Panc1 (cell line): ENCODE data around the gene SH3BGRL2. TPM values are rescaled to one million over a fixed set of nuclear protein-coding genes. Genes with fewer than 3 reads are reported as not detected.

Experiments
- ATAC-seq: fragments of 200-7000 bp; cut with Tn5 transposase; 2 replicates; pipeline ENCODE4 v1.9.1; 2020; ENCODE audit warnings: mild to moderate bottlenecking, moderate library complexity
- BruUV-seq: library from RNA; stranded (reverse); fragments of 400-500 nt; replicated peaks from 2 replicates; lab custom pipeline; 2021; lab: Mats Ljungman, UMichigan
- CTCF ChIA-PET: fragments of 300-600 bp; sonication (Branson Sonifier 250); formaldehyde crosslinking; loops from one replicate; lab custom pipeline; 2022; ENCODE audit warnings: antibody characterized with exemption; lab: Charles Lee
- POLR2A ChIA-PET: fragments of 300-600 bp; sonication (Branson Sonifier 250); formaldehyde crosslinking; loops from one replicate; lab custom pipeline; 2022; ENCODE audit warnings: antibody characterized with exemption; lab: Charles Lee
- DNase-seq: peaks from one replicate; pipeline ENCODE4 v3.0.0-alpha.2; 2010; ENCODE audit warnings: low read depth, low spot score
- H3K27ac ChIP-seq: 2 replicates; pipeline ENCODE4 v1.5.1; 2011; ENCODE audit warnings: mild to moderate bottlenecking, low read length, inconsistent platforms
- H3K27me3 ChIP-seq: fragments of 200-500 bp; sonication (Bioruptor generic); 2 replicates; pipeline ENCODE4 v1.6.0; 2014; ENCODE audit warnings: low read length, inconsistent platforms; ENCODE audit not compliant: control insufficient read depth, insufficient read depth
- H3K36me3 ChIP-seq: fragments of 200-500 bp; sonication (Bioruptor generic); 2 replicates; pipeline ENCODE4 v1.5.1; 2014; ENCODE audit warnings: inconsistent platforms, mild to moderate bottlenecking, low read length, moderate library complexity; ENCODE audit not compliant: control insufficient read depth, insufficient read depth
- H3K4me1 ChIP-seq: 2 replicates; pipeline ENCODE4 v1.5.1; 2011; ENCODE audit warnings: inconsistent platforms, mild to moderate bottlenecking, low read length, moderate library complexity; ENCODE audit not compliant: control insufficient read depth, insufficient read depth
- H3K4me3 ChIP-seq, 2 experiments: 2 replicates each; pipeline ENCODE4 v1.5.1; 2011 to 2012; ENCODE audit warnings: low read depth in 2 of 2, low read length in 2 of 2, mild to moderate bottlenecking in 2 of 2, inconsistent platforms in 1 of 2, moderate library complexity in 1 of 2
- H3K9me3 ChIP-seq: fragments of 200-500 bp; sonication (Bioruptor generic); 2 replicates; pipeline ENCODE4 v1.5.1; 2014; ENCODE audit warnings: low read depth, mild to moderate bottlenecking, inconsistent platforms, low read length, moderate library complexity; ENCODE audit not compliant: control insufficient read depth, insufficient read depth
- POLR2AphosphoS5 ChIP-seq: IDR thresholded peaks from 2 replicates; pipeline ENCODE4 v1.6.1; 2012; ENCODE audit warnings: mild to moderate bottlenecking, low read depth, low read length, moderate library complexity
- SIN3A ChIP-seq: IDR thresholded peaks from 2 replicates; pipeline ENCODE4 v1.6.1; 2012; ENCODE audit warnings: low read depth, mild to moderate bottlenecking, low read length, moderate library complexity, borderline replicate concordance; ENCODE audit not compliant: insufficient read depth
- TCF7L2 ChIP-seq: IDR thresholded peaks from 2 replicates; pipeline ENCODE4 v1.6.1; 2011; ENCODE audit warnings: mild to moderate bottlenecking, low read depth, low read length, inconsistent platforms
- in situ Hi-C: cut with HindIII; loops from 2 replicates; pipeline ENCODE4 v1.10.0; 2016; ENCODE audit warnings: low sequenced_read_pairs, low pct_unique_long_range_greater_than_20kb
- intact Hi-C: fragments of 100-400 bp; cut with micrococcal nuclease; formaldehyde crosslinking; loops from one replicate; pipeline ENCODE4 v1.10.0; 2022; ENCODE audit not compliant: unreplicated experiment
- total RNA-seq: library from RNA; stranded (reverse); gene quantifications from one replicate; pipeline ENCODE4 v1.2.1, GENCODE V29; 2021; ENCODE audit not compliant: unreplicated experiment
- TF ChIP-seq, protein P1 (sequence below): fragments of 450-650 bp; IDR thresholded peaks from 2 replicates; pipeline ENCODE4 v1.5.1; 2017; ENCODE audit warnings: mild to moderate bottlenecking
- TF ChIP-seq, protein P2 (sequence below), 2 experiments: IDR thresholded peaks; 2 replicates each; pipeline ENCODE4 v1.6.1; 2011 to 2012; ENCODE audit warnings: low read depth in 2 of 2, control low read depth in 1 of 2, low read length in 1 of 2, mild to moderate bottlenecking in 1 of 2, moderate library complexity in 1 of 2; ENCODE audit not compliant: insufficient read depth in 1 of 2

The SH3BGRL2 gene
- total RNA-seq, 1 experiment from 2014 or later: 8.5 TPM

DNA sequence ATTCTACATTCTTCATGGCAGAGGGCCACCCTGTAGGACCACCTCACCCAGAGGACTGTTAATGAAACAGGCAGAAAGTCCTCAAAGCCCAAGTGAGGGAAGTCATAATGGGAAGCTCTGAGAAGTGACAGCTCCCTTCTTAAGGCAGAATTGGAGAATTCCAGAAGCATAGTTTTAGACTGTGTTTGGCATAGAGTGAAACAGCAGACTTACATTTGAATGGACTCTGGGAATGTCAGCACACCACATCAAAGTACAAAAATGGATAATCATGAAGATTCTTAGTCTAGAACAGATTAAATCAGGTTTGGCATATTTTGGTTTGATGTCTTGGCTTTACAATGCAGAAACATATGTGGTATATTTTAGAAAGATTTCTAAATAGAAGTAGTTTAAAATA is 17.9 kb downstream of the SH3BGRL2 start:
- BruUV-seq: no TSS peak
- no peak for TF ChIP-seq POLR2AphosphoS5
- TF ChIP-seq, protein P1, sequence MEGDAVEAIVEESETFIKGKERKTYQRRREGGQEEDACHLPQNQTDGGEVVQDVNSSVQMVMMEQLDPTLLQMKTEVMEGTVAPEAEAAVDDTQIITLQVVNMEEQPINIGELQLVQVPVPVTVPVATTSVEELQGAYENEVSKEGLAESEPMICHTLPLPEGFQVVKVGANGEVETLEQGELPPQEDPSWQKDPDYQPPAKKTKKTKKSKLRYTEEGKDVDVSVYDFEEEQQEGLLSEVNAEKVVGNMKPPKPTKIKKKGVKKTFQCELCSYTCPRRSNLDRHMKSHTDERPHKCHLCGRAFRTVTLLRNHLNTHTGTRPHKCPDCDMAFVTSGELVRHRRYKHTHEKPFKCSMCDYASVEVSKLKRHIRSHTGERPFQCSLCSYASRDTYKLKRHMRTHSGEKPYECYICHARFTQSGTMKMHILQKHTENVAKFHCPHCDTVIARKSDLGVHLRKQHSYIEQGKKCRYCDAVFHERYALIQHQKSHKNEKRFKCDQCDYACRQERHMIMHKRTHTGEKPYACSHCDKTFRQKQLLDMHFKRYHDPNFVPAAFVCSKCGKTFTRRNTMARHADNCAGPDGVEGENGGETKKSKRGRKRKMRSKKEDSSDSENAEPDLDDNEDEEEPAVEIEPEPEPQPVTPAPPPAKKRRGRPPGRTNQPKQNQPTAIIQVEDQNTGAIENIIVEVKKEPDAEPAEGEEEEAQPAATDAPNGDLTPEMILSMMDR: no peak
- TF ChIP-seq, protein P2, sequence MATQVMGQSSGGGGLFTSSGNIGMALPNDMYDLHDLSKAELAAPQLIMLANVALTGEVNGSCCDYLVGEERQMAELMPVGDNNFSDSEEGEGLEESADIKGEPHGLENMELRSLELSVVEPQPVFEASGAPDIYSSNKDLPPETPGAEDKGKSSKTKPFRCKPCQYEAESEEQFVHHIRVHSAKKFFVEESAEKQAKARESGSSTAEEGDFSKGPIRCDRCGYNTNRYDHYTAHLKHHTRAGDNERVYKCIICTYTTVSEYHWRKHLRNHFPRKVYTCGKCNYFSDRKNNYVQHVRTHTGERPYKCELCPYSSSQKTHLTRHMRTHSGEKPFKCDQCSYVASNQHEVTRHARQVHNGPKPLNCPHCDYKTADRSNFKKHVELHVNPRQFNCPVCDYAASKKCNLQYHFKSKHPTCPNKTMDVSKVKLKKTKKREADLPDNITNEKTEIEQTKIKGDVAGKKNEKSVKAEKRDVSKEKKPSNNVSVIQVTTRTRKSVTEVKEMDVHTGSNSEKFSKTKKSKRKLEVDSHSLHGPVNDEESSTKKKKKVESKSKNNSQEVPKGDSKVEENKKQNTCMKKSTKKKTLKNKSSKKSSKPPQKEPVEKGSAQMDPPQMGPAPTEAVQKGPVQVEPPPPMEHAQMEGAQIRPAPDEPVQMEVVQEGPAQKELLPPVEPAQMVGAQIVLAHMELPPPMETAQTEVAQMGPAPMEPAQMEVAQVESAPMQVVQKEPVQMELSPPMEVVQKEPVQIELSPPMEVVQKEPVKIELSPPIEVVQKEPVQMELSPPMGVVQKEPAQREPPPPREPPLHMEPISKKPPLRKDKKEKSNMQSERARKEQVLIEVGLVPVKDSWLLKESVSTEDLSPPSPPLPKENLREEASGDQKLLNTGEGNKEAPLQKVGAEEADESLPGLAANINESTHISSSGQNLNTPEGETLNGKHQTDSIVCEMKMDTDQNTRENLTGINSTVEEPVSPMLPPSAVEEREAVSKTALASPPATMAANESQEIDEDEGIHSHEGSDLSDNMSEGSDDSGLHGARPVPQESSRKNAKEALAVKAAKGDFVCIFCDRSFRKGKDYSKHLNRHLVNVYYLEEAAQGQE (IDR thresholded peaks at IDR 0.05; ENCODE audit: insufficient read depth in 1 of 2, low read depth in 2 of 2, low read length in 1 of 2): no peak
- TF ChIP-seq SIN3A: no peak
- no peak for TF ChIP-seq TCF7L2
- POLR2A ChIA-PET: no interaction called here

DNA sequence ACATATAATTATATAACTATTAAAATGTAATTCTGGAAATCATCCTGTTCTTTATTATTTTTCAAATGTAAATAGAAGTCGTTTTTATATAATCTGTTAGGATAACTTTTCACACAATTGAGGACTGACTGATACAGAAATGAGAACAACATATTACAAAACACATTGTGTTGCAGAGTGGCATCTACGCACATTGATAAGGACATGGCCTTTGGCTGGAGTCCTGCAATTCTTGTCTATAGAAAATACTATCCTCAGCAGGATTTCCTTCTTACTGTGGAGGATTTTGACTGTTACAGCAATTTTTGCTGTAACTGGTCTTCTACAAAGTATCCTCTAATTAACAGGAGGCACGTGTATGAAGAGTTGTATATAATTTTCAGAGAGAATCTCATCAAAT is 19.8 kb downstream of the SH3BGRL2 start:
- no peak overlapping the region for H3K4me3 ChIP-seq
- no peak overlapping the region for H3K27ac ChIP-seq
- intact Hi-C loops: no loop called here
- in situ Hi-C loops: no loop called here
- H3K27me3 ChIP-seq: no peaks in the 10 kb centered on the region
- no peak for DNase-seq
- TF ChIP-seq SIN3A (no peak), TCF7L2 (no peak)
- H3K9me3 ChIP-seq: no peaks in the 10 kb centered on the region
- POLR2A ChIA-PET: no interaction called here
- BruUV-seq: no TSS peak
- no peaks in the 10 kb centered on the region for H3K36me3 ChIP-seq
- no peaks in the 10 kb centered on the region; the same call in 1 of the 2 replicates for H3K4me1 ChIP-seq
- ATAC-seq: no peak
- CTCF ChIA-PET: no interaction called here

More for the DNA sequence above, 17.9 kb downstream of the SH3BGRL2 start:
- no peaks in the 10 kb centered on the region for H3K36me3 ChIP-seq
- no peaks in the 10 kb centered on the region; the same call in 1 of the 2 replicates for H3K4me1 ChIP-seq
- H3K4me3 ChIP-seq: no peak overlapping the region
- H3K27me3 ChIP-seq: no peaks in the 10 kb centered on the region
- DNase-seq (no peak), ATAC-seq (no peak)
- no peaks in the 10 kb centered on the region for H3K9me3 ChIP-seq
- CTCF ChIA-PET: no interaction called here
- H3K27ac ChIP-seq: no peak overlapping the region
- in situ Hi-C loops (no loop called here), intact Hi-C loops (no loop called here)

DNA sequence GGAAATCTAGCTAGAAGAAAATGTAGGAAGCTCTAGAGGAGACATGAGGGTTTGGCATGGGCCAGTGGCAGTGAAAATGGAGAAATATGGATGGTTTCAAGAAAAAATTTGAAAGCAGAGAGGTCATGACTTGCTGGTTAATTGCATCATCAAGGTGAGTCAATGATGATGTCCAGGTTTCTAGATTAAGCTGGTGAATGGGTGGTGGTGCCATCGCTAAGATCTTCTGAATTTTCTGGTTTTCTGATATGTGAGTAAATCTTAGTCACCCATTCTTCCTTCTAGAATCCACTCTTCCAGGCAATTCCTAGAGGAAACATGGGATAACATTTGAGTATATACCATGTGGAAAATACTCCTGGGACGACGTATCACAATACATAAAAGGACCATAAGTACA is 25.0 kb downstream of the SH3BGRL2 start:
- Histone ChIP-seq H3K27me3 (no peaks in the 10 kb centered on the region), H3K36me3 (no peaks in the 10 kb centered on the region), H3K27ac (no peak overlapping the region), H3K9me3 (no peaks in the 10 kb centered on the region), H3K4me3 (no peak overlapping the region), H3K4me1 (no peaks in the 10 kb centered on the region; the same call in 1 of the 2 replicates)
- intact Hi-C loops (no loop called here), in situ Hi-C loops (no loop called here)
- ChIA-PET CTCF (interaction anchor here (0.5 kb wide), 1 partner anchor 648 kb away, joined by 4 read pairs; no protein-coding TSS in a partner anchor), POLR2A (no interaction called here)
- ATAC-seq: no peak
- BruUV-seq: no TSS peak
- DNase-seq: no peak
- TF ChIP-seq POLR2AphosphoS5: no peak
- TF ChIP-seq TCF7L2: no peak
- TF ChIP-seq, protein P1: no peak
- TF ChIP-seq, protein P2 (IDR thresholded peaks at IDR 0.05; ENCODE audit: insufficient read depth in 1 of 2, low read depth in 2 of 2, low read length in 1 of 2): no peak
- no peak for TF ChIP-seq SIN3A
